Measurements from ENCODE around the gene GNB1L.

The GNB1L gene

GRCh38 chr22:19823191-19823901, 31.3 kb downstream of the GNB1L start:
- Histone ChIP-seq H3K9me3 (ENCODE audit: insufficient read depth, low read length) (no peaks in the 10 kb centered on the region; the same call in 1 of the 2 replicates), H3K4me3 (ENCODE audit: insufficient read length, low read depth) (no peak overlapping the region), H3K27me3 (ENCODE audit: insufficient read depth, insufficient read length) (no peaks in the 10 kb centered on the region), H3K9ac (ENCODE audit: insufficient read length, low read depth) (no peak overlapping the region), H3K36me3 (ENCODE audit: insufficient read depth, insufficient read length, low read length) (peaks cover 11% of the 10 kb centered on the region), H3K4me1 (ENCODE audit: insufficient read depth, insufficient read length) (peaks cover 11% of the 10 kb centered on the region)
- TF ChIP-seq SUZ12 (IDR thresholded peaks at IDR 0.05; ENCODE audit: extremely low read depth, insufficient read depth, insufficient read length) (no peak), YY1 (IDR thresholded peaks at IDR 0.05; ENCODE audit: insufficient read depth, insufficient read length) (no peak), ZNF274 (IDR thresholded peaks at IDR 0.05; ENCODE audit: low read depth, low read length) (no peak)
- no peak for DNase-seq (ENCODE audit: low read depth, low spot score)

- Histone ChIP-seq H3K4me3 (ENCODE audit: insufficient read length, low read depth) (no peak overlapping the region), H3K36me3 (ENCODE audit: insufficient read depth, insufficient read length, low read length) (peaks cover 18% of the 10 kb centered on the region), H3K27me3 (ENCODE audit: insufficient read depth, insufficient read length) (no peaks in the 10 kb centered on the region), H3K9me3 (ENCODE audit: insufficient read depth, low read length) (no peaks in the 10 kb centered on the region; the same call in 1 of the 2 replicates), H3K4me1 (ENCODE audit: insufficient read depth, insufficient read length) (peaks cover 11% of the 10 kb centered on the region), H3K9ac (ENCODE audit: insufficient read length, low read depth) (no peak overlapping the region)
- no peak for DNase-seq (ENCODE audit: low read depth, low spot score)
- no peak for TF ChIP-seq SUZ12 (IDR thresholded peaks at IDR 0.05; ENCODE audit: extremely low read depth, insufficient read depth, insufficient read length)
- no peak for TF ChIP-seq YY1 (IDR thresholded peaks at IDR 0.05; ENCODE audit: insufficient read depth, insufficient read length)
- TF ChIP-seq ZNF274 (IDR thresholded peaks at IDR 0.05; ENCODE audit: low read depth, low read length), result no peak
These were observed 32.2 kb downstream of the GNB1L start for GRCh38 chr22:19822301-19823117.

GRCh38 chr22:19821523-19822300, 33.0 kb downstream of the GNB1L start:
- TF ChIP-seq YY1 (IDR thresholded peaks at IDR 0.05; ENCODE audit: insufficient read depth, insufficient read length) (no peak), SUZ12 (IDR thresholded peaks at IDR 0.05; ENCODE audit: extremely low read depth, insufficient read depth, insufficient read length) (no peak), ZNF274 (IDR thresholded peaks at IDR 0.05; ENCODE audit: low read depth, low read length) (no peak)
- Histone ChIP-seq H3K27me3 (ENCODE audit: insufficient read depth, insufficient read length) (no peaks in the 10 kb centered on the region), H3K4me1 (ENCODE audit: insufficient read depth, insufficient read length) (peaks cover 11% of the 10 kb centered on the region), H3K9ac (ENCODE audit: insufficient read length, low read depth) (no peak overlapping the region), H3K9me3 (ENCODE audit: insufficient read depth, low read length) (no peaks in the 10 kb centered on the region; the same call in 1 of the 2 replicates), H3K4me3 (ENCODE audit: insufficient read length, low read depth) (no peak overlapping the region), H3K36me3 (ENCODE audit: insufficient read depth, insufficient read length, low read length) (peaks cover 18% of the 10 kb centered on the region)
- DNase-seq (ENCODE audit: low read depth, low spot score), result no peak

GRCh38 chr22:19820880-19821522, 33.7 kb downstream of the GNB1L start:
- Histone ChIP-seq H3K27me3 (ENCODE audit: insufficient read depth, insufficient read length) (no peaks in the 10 kb centered on the region), H3K36me3 (ENCODE audit: insufficient read depth, insufficient read length, low read length) (peaks cover 23% of the 10 kb centered on the region), H3K4me1 (ENCODE audit: insufficient read depth, insufficient read length) (peaks cover 11% of the 10 kb centered on the region), H3K4me3 (ENCODE audit: insufficient read length, low read depth) (no peak overlapping the region), H3K9me3 (ENCODE audit: insufficient read depth, low read length) (no peaks in the 10 kb centered on the region), H3K9ac (ENCODE audit: insufficient read length, low read depth) (no peak overlapping the region)
- DNase-seq (ENCODE audit: low read depth, low spot score), result no peak
- TF ChIP-seq SUZ12 (IDR thresholded peaks at IDR 0.05; ENCODE audit: extremely low read depth, insufficient read depth, insufficient read length) (no peak), ZNF274 (IDR thresholded peaks at IDR 0.05; ENCODE audit: low read depth, low read length) (no peak), YY1 (IDR thresholded peaks at IDR 0.05; ENCODE audit: insufficient read depth, insufficient read length) (no peak)

- no peaks in the 10 kb centered on the region for H3K9me3 ChIP-seq (ENCODE audit: insufficient read depth, low read length)
- peaks cover 11% of the 10 kb centered on the region for H3K4me1 ChIP-seq (ENCODE audit: insufficient read depth, insufficient read length)
- H3K36me3 ChIP-seq (ENCODE audit: insufficient read depth, insufficient read length, low read length), result peaks cover 23% of the 10 kb centered on the region
- no peaks in the 10 kb centered on the region for H3K27me3 ChIP-seq (ENCODE audit: insufficient read depth, insufficient read length)
- TF ChIP-seq SUZ12 (IDR thresholded peaks at IDR 0.05; ENCODE audit: extremely low read depth, insufficient read depth, insufficient read length) (no peak), ZNF274 (IDR thresholded peaks at IDR 0.05; ENCODE audit: low read depth, low read length) (no peak), YY1 (IDR thresholded peaks at IDR 0.05; ENCODE audit: insufficient read depth, insufficient read length) (no peak)
- no peak overlapping the region for H3K9ac ChIP-seq (ENCODE audit: insufficient read length, low read depth)
- no peak overlapping the region for H3K4me3 ChIP-seq (ENCODE audit: insufficient read length, low read depth)
- DNase-seq (ENCODE audit: low read depth, low spot score), result no peak
These were observed 34.5 kb downstream of the GNB1L start for GRCh38 chr22:19819911-19820879.

Data from NT2/D1 (cell line).